DND-41 (cell line): ENCODE data around the gene PTPRN2.

Source experiments
- ATAC-seq: fragments of 200-7000 bp; cut with Tn5 transposase; 3 replicates; pipeline ENCODE4 v1.9.1; 2021; ENCODE audit warnings: low read depth; ENCODE audit not compliant: insufficient read depth
- DNase-seq: peaks from one replicate; pipeline ENCODE4 v3.0.0-alpha.2; 2020
- H2AFZ ChIP-seq: 2 replicates; pipeline ENCODE4 v1.6.0; 2012; ENCODE audit warnings: low read depth, low read length
- H3K27ac ChIP-seq: 2 replicates; pipeline ENCODE4 v1.5.1; 2012; ENCODE audit warnings: low read length, inconsistent platforms
- H3K27me3 ChIP-seq: fragments of 200-600 bp; sonication (generic); 2 replicates; pipeline ENCODE4 v1.6.0; 2012; ENCODE audit warnings: low read length, mild to moderate bottlenecking, inconsistent platforms; ENCODE audit not compliant: insufficient read depth, poor library complexity
- H3K36me3 ChIP-seq: 2 replicates; pipeline ENCODE4 v1.5.1; 2012; ENCODE audit warnings: low read length, inconsistent platforms; ENCODE audit not compliant: insufficient read depth
- H3K4me1 ChIP-seq: 2 replicates; pipeline ENCODE4 v1.5.1; 2012; ENCODE audit warnings: mild to moderate bottlenecking, low read length; ENCODE audit not compliant: insufficient read depth
- H3K4me2 ChIP-seq: 2 replicates; pipeline ENCODE4 v1.6.0; 2012; ENCODE audit warnings: mild to moderate bottlenecking, moderate library complexity, low read length, inconsistent platforms; ENCODE audit not compliant: insufficient read depth
- H3K4me3 ChIP-seq, 2 experiments: fragments of 200-600 bp in 1 of 2; shearing (Covaris generic) in 1 of 2; 2 replicates each; pipeline ENCODE4 v1.5.1; 2012 to 2016; ENCODE audit warnings: inconsistent platforms in 2 of 2, low read length in 2 of 2, mild to moderate bottlenecking in 2 of 2, low read depth in 1 of 2, moderate library complexity in 1 of 2
- H3K79me2 ChIP-seq: 2 replicates; pipeline ENCODE4 v1.6.0; 2012; ENCODE audit warnings: low read length, inconsistent platforms; ENCODE audit not compliant: insufficient read depth
- H3K9ac ChIP-seq: 2 replicates; pipeline ENCODE4 v1.6.0; 2012; ENCODE audit warnings: low read depth, mild to moderate bottlenecking, inconsistent platforms, low read length, moderate library complexity
- H3K9me3 ChIP-seq: 2 replicates; pipeline ENCODE4 v1.5.1; 2012; ENCODE audit warnings: low read length, moderate library complexity, mild to moderate bottlenecking, inconsistent platforms; ENCODE audit not compliant: insufficient read depth, severe bottlenecking
- H4K20me1 ChIP-seq: 2 replicates; pipeline ENCODE4 v1.6.0; 2012; ENCODE audit warnings: low read length; ENCODE audit not compliant: insufficient read depth
- CTCF ChIP-seq: IDR thresholded peaks from 2 replicates; pipeline ENCODE4 v1.5.1; 2012; ENCODE audit warnings: borderline replicate concordance, low read length, moderate library complexity, mild to moderate bottlenecking; ENCODE audit not compliant: poor library complexity, severe bottlenecking; ENCODE audit errors: extremely low read depth
- EZH2 ChIP-seq: IDR thresholded peaks from 3 replicates; pipeline ENCODE4 v1.6.1; 2012; ENCODE audit warnings: borderline replicate concordance, low read depth, mild to moderate bottlenecking, moderate library complexity, low read length, inconsistent platforms; ENCODE audit not compliant: severe bottlenecking

The PTPRN2 gene

GRCh38 chr7:158549176-158549615, 38.4 kb downstream of the PTPRN2 start:
- Histone ChIP-seq H3K9me3 (no peaks in the 10 kb centered on the region), H3K27me3 (no peaks in the 10 kb centered on the region), H3K4me2 (no peak overlapping the region), H3K9ac (no peak overlapping the region), H3K79me2 (no peaks in the 10 kb centered on the region), H4K20me1 (no peaks in the 10 kb centered on the region; the same call in 1 of the 2 replicates), H2AFZ (no peak overlapping the region), H3K27ac (no peak overlapping the region), H3K36me3 (no peaks in the 10 kb centered on the region), H3K4me1 (no peaks in the 10 kb centered on the region), H3K4me3 (no peak overlapping the region)
- no peak for TF ChIP-seq CTCF
- no peak for TF ChIP-seq EZH2
- DNase-seq, result no peak
- no peak for ATAC-seq

DNA sequence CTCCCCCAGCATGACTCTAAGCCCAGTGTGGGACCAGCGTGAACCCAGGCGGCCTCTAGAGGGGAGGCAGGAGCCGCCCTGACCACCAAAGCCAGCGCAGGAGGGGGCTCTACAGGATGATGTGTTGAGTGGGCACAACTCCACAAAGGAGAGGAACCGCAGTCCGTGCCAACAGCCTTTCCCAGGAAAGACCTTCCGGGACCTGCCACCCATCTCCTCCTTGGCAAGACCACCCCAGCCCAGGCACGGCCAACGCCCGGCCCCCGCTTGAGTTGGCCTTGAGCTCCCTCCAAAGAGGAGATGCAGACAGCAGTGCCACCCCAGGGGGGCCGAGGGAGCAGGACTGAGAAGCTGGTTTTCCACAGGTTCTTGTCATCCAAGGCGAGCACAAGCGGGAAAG, 38.9 kb downstream of the PTPRN2 start:
- no peaks in the 10 kb centered on the region for H3K79me2 ChIP-seq
- DNase-seq (no peak), ATAC-seq (no peak)

GRCh38 chr7:158547817-158548216, 39.8 kb downstream of the PTPRN2 start:
- Histone ChIP-seq H3K27me3 (no peaks in the 10 kb centered on the region), H3K27ac (no peak overlapping the region), H2AFZ (no peak overlapping the region), H4K20me1 (no peaks in the 10 kb centered on the region; the same call in 1 of the 2 replicates), H3K9me3 (no peaks in the 10 kb centered on the region), H3K4me2 (no peak overlapping the region), H3K79me2 (no peaks in the 10 kb centered on the region), H3K36me3 (no peaks in the 10 kb centered on the region), H3K4me3 (no peak overlapping the region), H3K9ac (no peak overlapping the region), H3K4me1 (no peaks in the 10 kb centered on the region)
- TF ChIP-seq EZH2, result no peak
- no peak for TF ChIP-seq CTCF
- no peak for ATAC-seq
- DNase-seq, result no peak

More for the DNA sequence above, 38.9 kb downstream of the PTPRN2 start:
- Histone ChIP-seq H2AFZ (no peak overlapping the region), H3K4me1 (no peaks in the 10 kb centered on the region), H3K36me3 (no peaks in the 10 kb centered on the region), H3K27ac (no peak overlapping the region), H3K9ac (no peak overlapping the region), H3K27me3 (no peaks in the 10 kb centered on the region), H4K20me1 (no peaks in the 10 kb centered on the region; the same call in 1 of the 2 replicates), H3K4me3 (no peak overlapping the region), H3K4me2 (no peak overlapping the region), H3K9me3 (no peaks in the 10 kb centered on the region)
- TF ChIP-seq CTCF, result no peak
- TF ChIP-seq EZH2, result no peak

DNA sequence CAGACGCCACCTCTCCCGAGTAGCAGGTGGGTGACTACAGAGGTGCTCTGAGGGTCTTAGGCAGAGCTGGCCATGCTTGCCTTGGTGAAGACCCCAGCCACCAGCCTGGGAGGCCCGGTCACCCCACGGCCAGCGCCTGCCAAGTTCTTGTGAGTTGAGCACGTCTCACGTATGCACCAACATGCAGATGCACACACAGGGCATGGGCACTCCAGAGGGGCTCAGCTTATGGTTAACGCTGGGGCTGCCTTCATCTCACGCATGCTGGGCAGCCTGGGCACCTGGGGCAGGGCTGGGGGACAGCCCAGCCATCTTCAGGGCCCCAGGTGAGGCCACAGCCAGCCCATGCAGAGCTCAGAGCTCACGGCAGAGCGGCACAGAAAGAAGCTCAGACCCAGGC, 41.0 kb downstream of the PTPRN2 start:
- Histone ChIP-seq H3K9ac (no peak overlapping the region), H4K20me1 (no peaks in the 10 kb centered on the region; the same call in 1 of the 2 replicates), H3K79me2 (no peaks in the 10 kb centered on the region), H3K27ac (no peak overlapping the region), H3K9me3 (no peaks in the 10 kb centered on the region), H2AFZ (no peak overlapping the region), H3K4me2 (no peak overlapping the region), H3K4me3 (no peak overlapping the region), H3K4me1 (no peaks in the 10 kb centered on the region), H3K36me3 (no peaks in the 10 kb centered on the region), H3K27me3 (peaks cover under 1% of the 10 kb centered on the region)
- ATAC-seq (no peak), DNase-seq (no peak)
- no peak for TF ChIP-seq EZH2
- TF ChIP-seq CTCF, result no peak
